ENCODE results near the gene PAN2. TPM values are rescaled to one million over a fixed set of nuclear protein-coding genes. Genes with fewer than 3 reads are reported as not detected.

The PAN2 gene
- polyA plus RNA-seq, 3 donors: 8.8 to 120 (median 16.0) TPM

GRCh38 chr12:56282579-56282978 is 51.2 kb downstream of the PAN2 start:
- DNase-seq: no peak
- Histone ChIP-seq H3K36me3 (replicated peaks in 1 of 2; ENCODE audit: control insufficient read depth in 1 of 2, insufficient read depth in 2 of 2, low read length in 2 of 2) (peaks cover 74 to 95% of the 10 kb centered on the region in 2 donors), H3K27ac (ENCODE audit: low read depth in 1 of 2, low read length in 2 of 2) (no peak overlapping the region), H3K27me3 (ENCODE audit: control insufficient read depth in 2 of 2, insufficient read depth in 2 of 2, low read length in 2 of 2) (no peaks in the 10 kb centered on the region), H3K9ac (ENCODE audit: insufficient read depth, low read length, poor library complexity, severe bottlenecking) (no peak overlapping the region), H3K79me2 (ENCODE audit: insufficient read depth, low read length) (peaks cover 1% of the 10 kb centered on the region), H3K4me2 (replicated peaks; ENCODE audit: extremely low read depth, low read length, poor library complexity, severe bottlenecking) (no peak overlapping the region), H2AFZ (ENCODE audit: insufficient read depth, low read depth, low read length, poor library complexity, severe bottlenecking) (no peak overlapping the region), H3K4me3 (replicated peaks in 1 of 3; ENCODE audit: low read depth in 2 of 3, low read length in 3 of 3) (no peak overlapping the region), H4K20me1 (ENCODE audit: insufficient read depth, low read length) (peaks cover 10% of the 10 kb centered on the region), H3K4me1 (ENCODE audit: control insufficient read depth in 1 of 2, insufficient read depth in 2 of 2, low read length in 2 of 2) (no peaks in the 10 kb centered on the region), H3K9me3 (replicated peaks in 1 of 2; ENCODE audit: control insufficient read depth in 1 of 2, insufficient read depth in 1 of 2, low read length in 2 of 2) (no peaks in the 10 kb centered on the region)
- Mint-ChIP-seq H3K36me3 (peaks cover 67 to 92% of the 10 kb centered on the region in 2 donors), H3K4me3 (no peak overlapping the region), H3K27ac (no peak overlapping the region), H3K9me3 (no peaks in the 10 kb centered on the region), H3K4me1 (peaks cover 2% of the 10 kb centered on the region), H3K27me3 (ENCODE audit: low read depth in 3 of 3) (no peaks in the 10 kb centered on the region)
- WGBS (ENCODE audit: insufficient coverage): no CpG with 5 or more reads among the region's 2 CpGs
- intact Hi-C loops (cut with micrococcal nuclease): no loop called here
- TF ChIP-seq CTCF (IDR thresholded peaks at IDR 0.05): no peak

- H3K4me3 ChIP-seq (replicated peaks in 1 of 3; ENCODE audit: low read depth in 2 of 3, low read length in 3 of 3): no peak overlapping the region
- Mint-ChIP-seq H3K36me3 (peaks cover 68 to 96% of the 10 kb centered on the region in 2 donors), H3K4me1 (peaks cover 2% of the 10 kb centered on the region), H3K27me3 (ENCODE audit: low read depth in 3 of 3) (no peaks in the 10 kb centered on the region), H3K9me3 (peaks cover 0 to 4% (median 0%) of the 10 kb centered on the region in 7 donors), H3K4me3 (no peak overlapping the region), H3K27ac (no peak overlapping the region)
- no peaks in the 10 kb centered on the region for H3K4me1 ChIP-seq (ENCODE audit: control insufficient read depth in 1 of 2, insufficient read depth in 2 of 2, low read length in 2 of 2)
- no peak overlapping the region for H3K4me2 ChIP-seq (replicated peaks; ENCODE audit: extremely low read depth, low read length, poor library complexity, severe bottlenecking)
- no peak overlapping the region for H3K27ac ChIP-seq (ENCODE audit: low read depth in 1 of 2, low read length in 2 of 2)
- DNase-seq: no peak
- intact Hi-C loops (cut with micrococcal nuclease): no loop called here
- H3K9me3 ChIP-seq (replicated peaks in 1 of 2; ENCODE audit: control insufficient read depth in 1 of 2, insufficient read depth in 1 of 2, low read length in 2 of 2): no peaks in the 10 kb centered on the region
- H4K20me1 ChIP-seq (ENCODE audit: insufficient read depth, low read length): peaks cover 6% of the 10 kb centered on the region
- no peaks in the 10 kb centered on the region for H3K79me2 ChIP-seq (ENCODE audit: insufficient read depth, low read length)
- H3K27me3 ChIP-seq (ENCODE audit: control insufficient read depth in 2 of 2, insufficient read depth in 2 of 2, low read length in 2 of 2): no peaks in the 10 kb centered on the region
- H3K36me3 ChIP-seq (replicated peaks in 1 of 2; ENCODE audit: control insufficient read depth in 1 of 2, insufficient read depth in 2 of 2, low read length in 2 of 2): peaks cover 78 to 97% of the 10 kb centered on the region in 2 donors
- H3K9ac ChIP-seq (ENCODE audit: insufficient read depth, low read length, poor library complexity, severe bottlenecking): no peak overlapping the region
- H2AFZ ChIP-seq (ENCODE audit: insufficient read depth, low read depth, low read length, poor library complexity, severe bottlenecking): no peak overlapping the region
- no peak for TF ChIP-seq CTCF (IDR thresholded peaks at IDR 0.05)
- 100% methylated on average over 3 of the region's 6 CpGs for WGBS (ENCODE audit: insufficient coverage)
Observed at GRCh38 chr12:56282030-56282429, 51.8 kb downstream of the PAN2 start.

Measured in CD14-positive monocyte (primary cell).